CD4-positive, alpha-beta T cell treated with Interleukin-10 for 1 hour (primary cell): ENCODE measurements around the gene MYCL.
"Not testable (repeated sequence)": the region's sequence is repeated elsewhere in the genome, so short reads cannot be mapped to it uniquely, and the experiment has no call there.

Experiments
- DNase-seq: peaks from one replicate; pipeline ENCODE4 v3.0.0-alpha.2; 2020

MYCL gene

DNA sequence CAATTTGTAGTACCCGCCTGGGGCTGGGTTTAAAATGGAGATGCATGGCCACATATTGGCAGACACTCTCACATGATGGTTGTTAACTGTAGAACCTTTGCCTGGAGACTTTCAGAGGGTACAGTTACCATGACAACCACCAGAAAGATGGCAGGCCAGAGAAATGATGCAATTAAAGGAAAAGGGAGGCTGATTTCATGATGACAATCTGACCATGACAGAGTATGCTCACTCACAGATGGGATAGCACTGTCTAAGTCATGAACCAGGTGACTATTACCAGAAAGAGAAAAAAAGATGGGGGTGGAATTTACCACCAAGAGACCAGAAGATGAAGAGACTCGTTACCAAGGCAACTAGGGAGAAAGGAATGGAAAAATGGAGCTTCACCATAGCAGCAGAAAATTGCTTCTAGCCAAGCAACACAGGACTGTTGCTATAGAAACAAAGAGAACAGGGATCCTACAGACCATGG, 14.9 kb downstream of the MYCL start:
- DNase-seq = no peak

DNA sequence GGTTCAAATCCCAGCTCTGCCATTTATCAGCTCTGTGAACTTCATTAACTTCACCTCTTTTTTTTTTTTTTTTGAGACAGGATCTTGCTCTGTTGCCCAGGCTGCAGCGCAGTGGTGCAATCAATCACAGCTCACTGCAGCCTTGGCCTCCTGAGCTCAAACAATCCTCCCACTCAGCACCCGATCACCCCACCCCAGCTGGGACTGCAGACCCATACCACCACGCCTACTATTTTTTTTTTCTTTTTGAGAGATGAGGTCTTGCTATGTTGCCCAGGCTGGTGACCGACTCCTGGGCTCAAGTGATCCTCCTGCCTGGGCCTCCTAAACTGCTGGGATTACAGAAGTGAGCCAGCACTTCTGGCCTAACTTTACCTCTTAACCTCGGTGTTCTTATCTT, 16.2 kb downstream of the MYCL start:
- DNase-seq = no peak

DNA sequence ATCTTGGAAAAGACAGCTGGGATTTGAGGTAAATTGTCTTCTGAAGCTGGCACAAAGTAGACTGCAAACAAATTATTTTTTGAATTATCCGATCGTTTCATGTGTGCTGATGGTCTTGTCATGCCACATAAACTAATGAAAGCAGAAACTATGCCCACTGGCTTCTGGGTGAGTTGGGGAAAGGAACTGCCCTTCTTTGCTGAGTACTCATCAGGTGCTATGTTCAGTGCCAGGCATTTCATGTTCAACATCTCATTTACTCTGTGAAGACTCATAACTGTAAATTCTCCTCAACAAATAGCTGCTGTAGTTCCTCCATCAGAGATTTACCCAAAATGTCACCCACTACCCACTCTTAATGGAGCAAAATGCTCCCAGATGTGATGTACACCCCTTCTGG, 19.6 kb downstream of the MYCL start:
- DNase-seq = no peak

DNA sequence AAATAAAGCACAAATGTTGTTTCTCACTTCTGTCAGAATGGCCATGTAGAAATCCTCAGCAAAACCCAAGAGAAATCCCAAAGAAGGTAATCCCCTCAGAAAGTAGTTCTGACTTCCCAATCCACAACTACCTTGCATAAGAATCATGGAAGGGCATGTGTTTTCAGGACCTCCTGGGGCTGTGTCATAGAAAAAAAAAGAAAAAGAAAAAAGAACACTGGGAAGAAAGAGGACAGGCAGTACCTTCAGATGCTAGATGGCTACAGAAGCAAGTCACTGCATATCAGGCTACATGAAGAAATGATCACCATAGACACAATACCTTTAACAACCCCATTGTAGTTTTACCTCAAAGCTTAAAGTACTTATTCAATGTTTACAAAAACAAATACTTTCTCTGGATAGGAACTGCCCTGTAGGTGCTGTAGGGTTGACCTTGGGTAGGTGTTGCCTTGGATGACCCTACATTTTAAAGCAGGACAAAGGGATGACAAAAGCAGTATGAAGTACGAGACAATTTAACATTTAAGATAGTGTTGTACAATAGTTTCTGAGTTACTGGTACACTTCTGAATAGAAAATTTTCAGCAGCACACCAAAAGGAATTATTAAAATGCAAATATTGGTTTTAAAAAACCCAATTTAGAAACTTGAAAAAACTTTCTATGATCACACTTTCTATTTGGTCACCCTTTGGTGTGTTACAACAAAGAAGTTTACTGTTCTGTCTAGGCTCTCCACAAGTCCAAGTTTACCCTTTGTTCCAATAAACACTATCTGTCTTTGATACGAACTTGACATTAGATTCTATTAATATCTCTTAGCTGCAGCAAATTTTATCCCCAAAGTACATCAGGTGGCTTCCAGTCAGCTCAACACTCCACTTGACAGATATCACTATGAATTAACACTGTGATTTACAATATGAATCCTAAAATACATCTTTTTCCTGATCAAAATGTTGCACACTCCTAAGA, 23.4 kb downstream of the MYCL start:
- DNase-seq = no peak

DNA sequence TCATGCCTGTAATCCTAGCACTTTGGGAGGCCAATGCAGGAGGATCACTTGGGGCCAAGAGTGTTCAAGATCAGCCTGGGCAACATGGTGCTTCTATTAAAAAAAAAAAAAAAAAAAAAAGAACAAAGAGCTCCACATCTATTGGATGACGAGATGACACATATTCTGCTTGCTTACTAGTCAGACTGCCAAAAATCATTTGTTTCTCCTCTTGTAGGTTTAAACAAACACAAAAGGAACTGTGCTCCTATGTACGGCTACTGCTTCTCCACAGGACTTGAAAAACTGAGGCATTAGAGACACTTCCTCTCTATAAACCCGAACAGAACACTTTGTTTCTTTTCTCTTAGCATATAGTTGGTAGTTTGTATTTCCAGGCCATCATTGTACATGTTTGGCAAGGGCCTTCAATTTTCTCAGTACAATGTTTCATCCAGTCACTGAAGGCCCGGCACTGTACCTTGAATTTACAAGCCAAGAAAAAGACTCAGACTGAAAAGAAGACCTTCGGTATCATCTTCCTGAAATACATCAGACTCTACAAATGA, 24.4 kb downstream of the MYCL start:
- DNase-seq = no peak

DNA sequence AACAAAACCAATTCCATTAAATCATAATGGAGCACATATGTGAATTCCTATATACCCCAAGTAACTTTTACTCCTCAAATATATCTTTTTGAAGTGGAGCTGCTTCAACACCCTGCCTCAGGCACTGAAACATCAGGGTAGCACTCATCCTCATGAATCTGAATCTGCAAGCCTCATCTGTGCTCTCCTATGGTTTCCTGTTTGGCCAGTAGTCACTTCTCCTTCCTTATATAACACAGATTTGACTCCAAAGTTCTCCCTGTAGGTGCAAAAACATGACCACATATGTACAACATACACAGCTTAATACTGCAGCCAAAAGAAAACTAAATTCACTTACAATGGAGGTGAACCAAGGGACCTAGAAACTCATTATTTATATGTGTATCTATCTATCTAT, 25.6 kb downstream of the MYCL start:
- DNase-seq = no peak

DNA sequence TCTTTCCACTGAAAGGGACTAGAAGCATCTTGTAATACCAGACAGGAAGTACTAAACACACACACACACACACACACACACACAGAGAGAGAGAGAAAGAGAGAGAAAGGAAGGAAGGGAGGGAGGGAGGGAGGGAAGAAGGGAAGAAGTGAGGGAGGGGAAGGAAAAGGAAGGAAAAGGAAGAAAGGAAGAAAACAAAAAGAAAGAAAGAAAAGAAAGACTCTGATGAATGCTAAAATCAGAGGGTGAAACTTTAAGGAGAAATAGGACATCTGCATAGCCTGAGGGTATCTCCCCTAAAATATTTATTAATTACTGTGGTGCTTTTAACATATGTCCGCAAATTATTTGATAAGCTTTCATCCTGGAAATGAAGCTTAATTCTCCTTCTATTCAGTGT, 29.0 kb downstream of the MYCL start:
- no peak for DNase-seq

DNA sequence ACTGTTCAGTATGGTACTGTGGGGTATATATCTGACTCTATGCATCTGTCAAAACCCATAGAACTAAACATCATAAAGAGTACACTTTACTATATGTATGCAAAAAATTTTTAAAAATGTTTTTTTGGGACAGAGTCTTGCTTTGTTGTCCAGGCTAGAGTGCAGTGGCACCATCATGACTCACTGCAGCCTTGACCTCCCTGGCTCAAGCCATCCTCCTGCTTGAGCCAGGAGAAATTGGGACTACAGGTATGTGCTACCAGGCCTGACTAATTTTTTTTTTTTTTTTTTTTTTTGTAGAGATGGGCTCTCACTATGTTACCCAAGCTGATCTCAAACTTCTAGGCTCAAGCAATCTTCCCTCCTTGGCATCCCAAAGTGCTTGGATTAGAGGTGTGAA, 29.9 kb downstream of the MYCL start:
- DNase-seq = no peak

DNA sequence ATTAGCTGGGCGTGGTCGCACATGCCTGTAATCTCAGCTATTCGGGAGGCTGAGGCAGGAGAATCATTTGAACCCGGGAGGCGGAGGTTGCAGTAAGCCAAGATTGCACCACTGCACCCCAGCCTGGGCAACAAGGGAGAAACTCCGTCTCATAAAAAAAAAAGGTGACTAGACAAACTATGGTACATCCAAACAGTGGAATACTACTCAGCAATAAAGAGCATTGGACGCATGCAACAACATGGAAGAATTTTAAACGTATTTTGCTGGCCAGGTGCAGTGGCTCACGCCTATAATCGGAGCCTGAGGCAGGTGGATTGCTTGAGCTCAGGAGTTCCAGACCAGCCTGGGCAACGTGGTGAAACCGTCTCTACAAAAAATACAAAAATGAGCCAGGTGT, 30.7 kb downstream of the MYCL start:
- DNase-seq = not testable (repeated sequence)

DNA sequence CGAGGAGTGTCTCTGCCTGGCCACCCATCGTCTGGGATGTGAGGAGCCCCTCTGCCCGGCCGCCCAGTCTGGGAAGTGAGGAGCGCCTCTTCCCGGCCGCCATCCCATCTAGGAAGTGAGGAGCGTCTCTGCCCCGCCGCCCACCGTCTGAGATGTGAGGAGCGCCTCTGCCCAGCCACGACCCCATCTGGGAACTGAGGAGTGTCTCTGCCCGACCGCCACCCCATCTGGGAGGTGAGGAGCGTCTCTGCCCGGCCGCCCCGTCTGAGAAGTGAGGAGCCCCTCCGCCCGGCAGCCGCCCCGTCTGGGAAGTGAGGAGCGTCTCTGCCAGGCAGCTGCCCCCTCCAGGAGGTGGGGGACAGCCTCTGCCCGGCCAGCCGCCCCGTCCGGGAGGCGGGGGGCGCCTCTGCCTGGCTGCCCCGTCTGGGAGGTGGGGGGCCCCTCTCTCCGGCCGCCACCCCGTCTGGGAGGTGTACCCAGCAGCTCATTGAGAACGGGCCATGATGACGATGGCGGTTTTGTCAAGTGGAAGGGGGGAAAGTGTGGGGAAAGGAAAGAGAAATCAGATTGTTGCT, 32.1 kb downstream of the MYCL start:
- not testable (repeated sequence) for DNase-seq

DNA sequence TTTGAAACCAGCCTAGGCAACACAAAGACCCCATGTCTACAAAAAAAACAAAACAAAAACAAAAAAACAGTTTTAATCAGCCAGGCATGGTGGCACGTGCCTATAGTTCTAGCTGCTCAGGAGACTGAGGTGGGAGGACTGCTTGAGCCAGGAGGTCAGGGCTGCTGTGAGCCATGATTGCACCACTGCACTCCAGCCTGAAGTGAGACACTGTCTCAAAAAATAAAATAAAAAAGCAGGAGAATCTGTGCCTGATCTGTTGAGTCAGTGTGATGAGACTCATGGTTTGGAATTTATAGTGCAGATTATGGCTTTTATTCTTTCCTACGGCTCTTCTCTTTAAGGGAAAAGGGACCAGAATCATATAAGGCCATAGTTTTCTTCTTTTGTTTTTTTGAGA, 35.0 kb downstream of the MYCL start:
- no peak for DNase-seq

DNA sequence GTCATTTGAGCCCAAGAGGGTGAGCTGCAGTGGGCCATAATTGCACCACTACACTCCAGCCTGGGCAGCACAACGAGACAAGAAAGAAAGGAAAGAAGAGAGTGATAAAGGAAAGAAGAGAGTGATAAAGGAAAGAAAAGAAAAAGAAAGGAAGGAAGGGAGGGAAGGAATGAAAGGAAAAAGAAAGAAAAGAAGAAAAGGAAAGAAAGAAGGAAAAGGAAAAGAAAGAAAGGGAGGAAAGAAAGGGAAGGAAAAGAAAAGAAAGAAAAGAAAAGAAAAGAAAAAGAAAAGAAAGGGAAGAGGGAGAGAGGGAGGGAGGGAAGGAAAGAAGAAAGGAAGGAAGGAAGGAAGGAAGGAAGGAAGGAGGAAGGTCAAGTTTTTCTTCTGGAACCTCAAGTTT, 36.0 kb downstream of the MYCL start:
- no peak for DNase-seq

DNA sequence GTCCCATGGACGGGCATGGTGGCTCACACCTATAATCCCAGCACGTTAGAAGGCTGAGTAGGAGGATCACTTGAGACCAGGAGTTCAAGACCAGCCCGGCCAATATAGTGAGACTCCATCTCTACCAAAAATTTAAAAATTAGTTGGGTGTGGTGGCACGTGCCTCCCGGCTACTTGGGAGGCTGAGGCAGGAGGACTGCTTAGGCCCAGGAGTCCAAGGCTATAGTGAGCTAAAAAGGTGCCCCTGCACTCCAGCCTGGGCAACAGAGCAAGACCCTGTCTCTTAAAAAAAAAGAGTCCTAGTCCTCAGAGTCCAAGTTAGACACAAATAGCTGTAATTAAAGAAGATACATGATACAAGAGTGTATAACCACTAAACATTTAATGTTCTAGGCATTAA, 38.5 kb downstream of the MYCL start:
- no peak for DNase-seq

DNA sequence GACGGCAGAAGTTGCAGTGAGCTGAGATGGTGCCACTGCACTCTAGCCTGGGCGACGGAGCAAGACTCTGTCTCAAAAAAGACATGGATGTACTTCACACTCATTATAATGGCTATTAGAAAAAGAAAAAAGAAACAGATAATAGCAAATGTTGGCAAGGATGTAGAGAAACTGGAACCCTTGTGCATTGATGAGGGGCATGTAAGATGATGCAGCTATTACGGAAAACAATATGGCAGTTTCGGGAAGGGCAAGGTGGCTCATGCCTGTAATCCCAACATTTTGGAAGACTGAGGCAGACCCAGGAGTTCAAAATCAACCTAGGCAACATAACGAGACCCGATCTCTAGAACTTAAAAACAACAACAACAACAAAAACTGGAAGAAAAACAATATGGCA, 40.7 kb downstream of the MYCL start:
- no peak for DNase-seq

DNA sequence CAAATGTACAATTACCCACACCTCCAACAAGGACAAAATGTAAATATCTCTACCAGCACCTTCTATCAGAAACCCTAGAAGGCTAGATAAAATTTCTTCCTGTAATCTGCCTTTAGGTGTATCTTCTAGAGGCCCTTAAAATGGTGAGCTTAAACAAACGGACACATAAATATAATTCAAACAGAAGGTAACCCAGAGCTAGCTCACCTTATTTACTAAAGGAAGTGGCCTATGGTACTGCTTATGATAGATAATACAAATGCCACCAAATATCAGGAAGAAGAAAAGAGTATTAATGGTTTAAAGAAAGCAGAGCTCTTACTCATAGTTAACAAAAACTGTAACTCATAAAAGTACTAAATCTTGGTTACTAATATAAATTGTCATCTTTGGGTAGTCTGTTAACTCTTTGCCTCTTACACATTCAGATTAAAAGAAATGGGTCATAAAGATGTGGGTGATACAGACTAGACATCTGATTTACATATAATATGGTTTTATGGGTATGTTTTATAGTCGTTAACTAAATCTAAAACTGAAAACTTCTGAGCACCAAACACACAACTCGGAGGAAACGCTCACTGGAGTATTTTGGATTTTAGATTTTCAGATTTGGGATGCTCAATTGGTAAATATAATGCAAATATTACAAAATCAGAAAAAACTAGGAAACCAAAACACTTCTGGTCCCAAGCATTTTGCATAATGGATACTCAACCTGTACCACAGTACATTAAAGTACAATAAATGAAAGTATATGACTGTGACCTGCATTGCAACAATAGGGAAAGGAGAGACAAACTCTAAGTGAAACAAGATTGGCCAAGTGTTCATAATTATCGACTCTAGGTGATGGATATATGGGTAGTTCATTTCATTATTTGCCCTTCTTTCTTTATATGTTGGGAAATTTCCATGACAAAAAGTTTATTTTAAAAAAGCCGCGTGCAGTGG, 41.6 kb downstream of the MYCL start:
- no peak for DNase-seq

DNA sequence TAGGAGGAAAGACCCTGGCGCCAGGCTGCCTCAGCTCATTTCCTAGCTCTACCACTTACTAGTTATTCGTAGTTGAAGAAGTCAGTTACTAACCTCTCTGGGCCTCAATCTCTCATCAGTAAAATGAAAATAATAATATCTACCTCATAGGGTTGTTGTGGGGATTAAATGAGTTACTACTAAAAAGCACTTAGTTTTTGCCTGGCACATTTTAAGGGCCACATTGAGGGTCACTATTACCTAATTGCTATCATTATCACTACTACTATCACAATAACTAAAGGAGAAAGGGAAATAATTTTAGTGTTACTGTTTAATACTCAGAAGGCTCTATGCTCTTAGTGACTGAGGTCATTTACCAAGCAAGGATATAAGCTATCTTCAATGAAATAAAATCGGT, 43.4 kb downstream of the MYCL start:
- DNase-seq = no peak

DNA sequence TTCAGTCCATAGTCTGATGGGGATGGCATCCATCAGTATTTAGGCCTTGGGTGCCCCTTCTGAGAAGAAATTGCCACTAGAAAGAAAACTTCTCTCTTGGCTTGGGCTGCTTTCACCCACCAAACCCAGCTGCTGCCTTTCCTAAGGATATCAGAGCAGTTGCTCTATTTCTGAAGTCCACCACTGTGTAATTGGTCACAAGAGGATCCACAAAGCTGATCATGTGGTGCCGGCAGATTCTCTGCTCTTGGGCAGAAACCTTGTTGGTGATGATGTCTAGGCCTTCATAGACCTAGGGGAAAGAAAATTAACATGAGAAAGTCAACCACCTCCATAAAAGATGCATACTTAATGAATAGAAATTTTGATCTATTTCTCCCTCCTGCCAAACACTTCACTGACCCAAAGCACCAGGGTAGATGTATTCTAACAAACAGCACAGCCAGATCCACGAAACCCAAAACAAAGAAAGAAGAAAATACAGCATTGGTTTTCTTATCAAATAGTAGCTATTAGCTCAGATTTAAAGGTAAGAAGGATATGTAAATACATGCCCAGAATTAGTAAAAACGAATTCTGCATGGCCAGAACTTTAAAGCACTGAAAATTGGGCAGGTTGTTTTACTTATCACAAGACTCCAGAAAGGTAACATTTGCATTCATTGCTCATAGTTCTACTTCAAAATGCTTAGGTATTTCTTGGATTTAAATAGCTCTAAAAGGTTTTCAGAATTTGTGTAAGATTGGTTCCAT, 44.4 kb downstream of the MYCL start:
- DNase-seq = no peak

DNA sequence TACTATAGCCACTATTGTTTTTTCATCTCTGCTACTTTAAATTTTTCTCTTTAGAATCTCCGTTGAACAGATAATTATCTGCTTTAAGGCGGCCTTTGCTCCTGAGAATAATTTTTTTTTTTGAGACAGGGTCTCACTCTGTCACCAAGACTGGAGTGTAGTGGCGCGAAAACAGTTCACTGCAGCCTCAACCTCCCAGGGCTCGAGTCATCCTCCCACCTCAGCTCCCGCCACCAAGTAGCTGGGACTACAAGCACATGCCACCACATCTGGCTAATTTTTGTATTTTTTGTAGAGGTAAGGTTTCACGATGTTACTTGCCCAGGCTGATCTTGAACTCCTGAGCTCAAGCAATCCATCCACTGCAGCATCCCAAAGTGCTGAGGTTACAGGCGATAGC, 47.0 kb downstream of the MYCL start:
- DNase-seq = no peak

DNA sequence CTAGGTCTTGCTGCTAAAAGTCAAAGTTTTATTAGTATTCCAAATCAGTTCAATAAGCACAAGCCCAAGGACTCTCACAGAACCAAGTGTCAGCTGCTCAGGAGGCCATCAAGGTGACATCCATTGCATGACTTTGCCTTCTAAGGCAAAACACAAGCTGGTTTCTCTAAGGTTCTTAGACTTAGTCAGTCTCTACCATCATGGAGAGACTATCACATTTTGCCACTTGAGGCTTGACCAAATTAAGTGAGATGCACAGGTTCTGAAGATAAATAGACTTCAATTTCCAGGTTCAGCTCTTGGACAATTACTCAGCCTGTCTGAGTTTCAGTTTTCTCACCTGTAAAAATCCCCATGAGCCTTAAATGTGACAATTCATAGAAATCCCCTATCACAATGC, 47.4 kb downstream of the MYCL start:
- DNase-seq = no peak

DNA sequence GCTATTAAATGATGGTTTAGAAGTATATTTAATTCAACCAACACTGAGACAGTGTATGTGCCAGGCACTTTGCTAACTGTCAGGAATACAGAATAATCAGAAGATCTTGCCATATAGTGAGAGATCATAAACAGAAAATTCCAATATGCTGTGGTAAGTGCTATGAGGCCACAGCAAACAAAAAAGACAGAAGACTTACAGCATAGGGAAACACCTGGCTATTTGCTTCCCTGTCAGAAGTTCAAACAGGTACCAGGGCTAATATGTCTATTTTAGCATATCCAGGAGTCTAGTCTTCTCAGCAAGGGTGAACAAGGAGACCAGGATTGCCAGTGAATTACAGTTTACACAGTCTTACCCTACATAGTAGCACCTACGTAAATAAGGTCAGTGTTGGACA, 48.8 kb downstream of the MYCL start:
- DNase-seq = no peak

DNA sequence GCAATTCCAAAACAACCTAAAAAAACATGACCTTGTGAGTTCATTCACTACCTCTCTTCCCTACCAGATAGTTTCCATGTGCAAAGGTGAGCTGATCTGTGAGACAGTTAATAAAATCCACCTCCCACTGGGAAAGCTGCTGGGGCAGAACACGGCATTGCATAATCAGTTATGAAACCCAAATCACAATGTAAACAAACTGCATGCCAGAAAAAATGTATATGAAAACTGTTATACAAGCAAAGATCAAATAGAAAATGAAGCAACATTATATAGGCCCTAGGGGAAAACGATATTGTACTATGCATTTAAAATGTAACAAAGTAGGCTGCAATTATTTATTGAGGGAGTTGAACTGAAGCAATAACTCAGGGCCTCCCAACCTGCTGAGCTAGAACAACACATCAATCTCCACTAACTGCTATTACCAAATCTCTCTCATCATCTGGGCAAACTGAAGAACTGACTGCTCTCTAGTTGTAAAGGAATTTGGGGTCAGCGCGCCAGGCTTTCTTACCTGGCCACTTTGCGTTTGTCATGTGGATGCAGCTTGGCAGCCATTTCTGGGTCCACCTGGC, 49.4 kb downstream of the MYCL start:
- no peak for DNase-seq
